Liver (tissue), 2 donors: Measurements from ENCODE around the gene POU6F2.

Experiments used
- CTCF ChIP-seq: fragments of 150-350 bp; IDR thresholded peaks from 2 replicates; pipeline ENCODE4 v1.5.1; 2017; ENCODE audit warnings: improper control_type of control experiment, low read depth, low read length; ENCODE audit not compliant: missing input control
- REST ChIP-seq: IDR thresholded peaks from 2 replicates; pipeline ENCODE4 v1.6.1; 2016; ENCODE audit warnings: antibody characterized with exemption, mild to moderate bottlenecking
- ZBTB33 ChIP-seq: IDR thresholded peaks from 2 replicates; pipeline ENCODE4 v1.6.1; 2016; ENCODE audit warnings: antibody characterized with exemption
- donor health status: healthy.

GRCh38 chr7:39199951-39200350 lies 222.2 kb downstream of the POU6F2 start:
- TF ChIP-seq ZBTB33 (no peak), CTCF (no peak), REST (no peak)
